ENCODE data around the gene KLHL12.
"Not testable (repeated sequence)": the region's sequence is repeated elsewhere in the genome, so short reads cannot be mapped to it uniquely, and the experiment has no call there.

KLHL12 gene

GRCh38 chr1:202938287-202938925 lies 11.4 kb upstream of the KLHL12 start:
- TF ChIP-seq, protein P1, sequence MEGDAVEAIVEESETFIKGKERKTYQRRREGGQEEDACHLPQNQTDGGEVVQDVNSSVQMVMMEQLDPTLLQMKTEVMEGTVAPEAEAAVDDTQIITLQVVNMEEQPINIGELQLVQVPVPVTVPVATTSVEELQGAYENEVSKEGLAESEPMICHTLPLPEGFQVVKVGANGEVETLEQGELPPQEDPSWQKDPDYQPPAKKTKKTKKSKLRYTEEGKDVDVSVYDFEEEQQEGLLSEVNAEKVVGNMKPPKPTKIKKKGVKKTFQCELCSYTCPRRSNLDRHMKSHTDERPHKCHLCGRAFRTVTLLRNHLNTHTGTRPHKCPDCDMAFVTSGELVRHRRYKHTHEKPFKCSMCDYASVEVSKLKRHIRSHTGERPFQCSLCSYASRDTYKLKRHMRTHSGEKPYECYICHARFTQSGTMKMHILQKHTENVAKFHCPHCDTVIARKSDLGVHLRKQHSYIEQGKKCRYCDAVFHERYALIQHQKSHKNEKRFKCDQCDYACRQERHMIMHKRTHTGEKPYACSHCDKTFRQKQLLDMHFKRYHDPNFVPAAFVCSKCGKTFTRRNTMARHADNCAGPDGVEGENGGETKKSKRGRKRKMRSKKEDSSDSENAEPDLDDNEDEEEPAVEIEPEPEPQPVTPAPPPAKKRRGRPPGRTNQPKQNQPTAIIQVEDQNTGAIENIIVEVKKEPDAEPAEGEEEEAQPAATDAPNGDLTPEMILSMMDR (IDR thresholded peaks at IDR 0.05; ENCODE audit: borderline replicate concordance, insufficient read depth, low read depth, low read length) = no peak
- H3K4me3 ChIP-seq (ENCODE audit: low read depth, low read length) = no peak overlapping the region

GRCh38 chr1:202936409-202936808 lies 9.4 kb upstream of the KLHL12 start:
- not testable (repeated sequence) for H3K4me3 ChIP-seq (ENCODE audit: low read depth, low read length)

DNA sequence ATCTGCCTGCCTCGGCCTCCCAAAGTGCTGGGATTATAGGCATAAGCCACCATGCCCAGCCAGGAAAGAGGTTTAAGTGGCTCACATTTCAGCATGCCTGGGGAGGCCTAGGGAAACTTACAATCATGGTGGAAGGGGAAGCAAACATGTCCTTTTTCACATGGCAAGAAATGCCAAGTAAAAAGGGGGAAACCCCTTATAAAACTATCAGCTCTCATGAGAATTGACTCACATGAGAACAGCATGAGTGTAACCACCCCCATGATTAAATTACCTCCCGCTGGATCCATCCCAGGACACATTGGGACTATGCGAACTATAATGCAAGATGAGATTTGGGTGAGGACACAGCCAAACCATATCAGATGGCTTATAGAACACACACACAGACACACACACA lies 8.8 kb upstream of the KLHL12 start:
- no peak overlapping the region for H3K4me3 ChIP-seq (ENCODE audit: low read depth, low read length)
- TF ChIP-seq, protein P1 (IDR thresholded peaks at IDR 0.05; ENCODE audit: borderline replicate concordance, insufficient read depth, low read depth, low read length) = no peak

DNA sequence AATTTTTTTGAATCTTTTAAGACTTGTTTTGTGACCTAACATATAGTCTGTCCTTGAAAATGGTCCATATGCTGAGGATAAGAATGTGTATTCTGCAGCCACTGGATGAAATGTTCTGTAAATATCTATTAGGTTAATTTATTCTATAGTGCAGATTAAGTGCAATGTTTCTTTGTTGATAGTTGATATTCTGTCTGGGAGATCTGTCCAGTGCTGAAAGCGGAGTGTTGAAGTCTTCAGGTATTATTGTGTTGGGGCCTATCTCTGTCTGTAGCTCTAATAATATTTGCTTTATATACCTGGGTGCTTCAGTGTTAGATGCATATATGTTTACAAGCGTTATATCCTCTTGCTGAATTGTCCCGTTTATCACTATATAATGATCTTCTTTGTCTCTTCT lies 7.7 kb upstream of the KLHL12 start:
- TF ChIP-seq, protein P1 (IDR thresholded peaks at IDR 0.05; ENCODE audit: borderline replicate concordance, insufficient read depth, low read depth, low read length) = no peak
- H3K4me3 ChIP-seq (ENCODE audit: low read depth, low read length) = no peak overlapping the region

GRCh38 chr1:202932476-202932875 lies 5.4 kb upstream of the KLHL12 start:
- TF ChIP-seq, protein P1 (IDR thresholded peaks at IDR 0.05; ENCODE audit: borderline replicate concordance, insufficient read depth, low read depth, low read length) = no peak
- H3K4me3 ChIP-seq (ENCODE audit: low read depth, low read length) = no peak overlapping the region

DNA sequence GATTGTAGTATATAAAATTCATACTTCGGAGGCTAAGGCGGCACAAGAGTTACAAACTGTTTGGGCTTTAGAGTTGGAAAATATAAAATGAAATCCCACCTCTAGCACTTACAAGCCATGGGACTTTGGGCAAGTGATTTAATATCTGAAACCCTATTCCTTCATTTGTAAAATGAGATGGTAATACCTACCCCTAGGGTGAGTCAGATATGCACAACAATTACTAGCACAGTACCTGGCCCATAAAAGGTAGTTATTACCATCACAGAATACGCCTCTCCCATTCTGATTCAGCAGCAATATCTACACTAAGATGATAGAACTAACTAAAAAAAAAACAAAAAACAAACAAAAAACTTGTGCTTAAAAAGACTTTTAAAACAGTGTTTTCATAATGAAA lies 3.5 kb downstream of the KLHL12 start:
- TF ChIP-seq, protein P1 (IDR thresholded peaks at IDR 0.05; ENCODE audit: borderline replicate concordance, insufficient read depth, low read depth, low read length) = no peak
- no peak overlapping the region for H3K4me3 ChIP-seq (ENCODE audit: low read depth, low read length)

DNA sequence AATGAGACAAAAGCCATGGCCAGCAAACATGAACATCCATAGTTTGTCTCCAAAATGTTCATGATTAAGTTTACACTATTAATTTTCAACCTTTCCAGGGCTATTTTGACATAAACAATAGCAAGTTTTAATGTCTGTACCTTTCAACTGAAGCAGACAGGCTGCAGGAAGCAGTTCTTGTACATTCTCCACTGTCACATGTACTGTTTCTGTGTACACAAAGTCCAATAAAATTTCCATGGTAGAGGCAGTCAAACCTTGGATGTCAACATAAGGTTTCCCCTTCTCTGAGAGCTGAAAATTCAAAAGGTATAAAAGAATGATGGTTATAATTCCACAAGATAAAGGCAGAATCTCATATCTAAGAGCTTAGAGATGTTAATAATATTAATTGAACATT lies 7.4 kb downstream of the KLHL12 start:
- TF ChIP-seq, protein P1 (IDR thresholded peaks at IDR 0.05; ENCODE audit: borderline replicate concordance, insufficient read depth, low read depth, low read length) = no peak
- no peak overlapping the region for H3K4me3 ChIP-seq (ENCODE audit: low read depth, low read length)

DNA sequence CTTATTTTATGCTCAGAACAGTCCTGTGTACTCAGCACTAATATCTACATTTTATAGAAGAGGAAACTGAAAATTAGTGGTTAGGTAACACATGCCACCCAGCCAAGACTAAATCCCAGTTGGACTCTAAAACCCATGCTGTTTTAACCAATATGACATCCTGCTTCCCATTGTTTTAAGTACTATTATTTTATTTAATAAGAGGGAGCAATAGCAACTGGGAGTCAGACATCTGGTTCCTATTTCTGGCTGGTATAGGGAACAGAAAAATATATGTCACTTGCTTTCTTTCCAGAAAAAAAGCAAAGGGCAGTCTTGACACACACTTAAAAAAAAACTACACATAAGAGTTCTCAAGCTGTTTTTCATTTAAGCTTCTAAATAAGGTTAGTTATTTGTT lies 11.9 kb downstream of the KLHL12 start:
- TF ChIP-seq, protein P1 (IDR thresholded peaks at IDR 0.05; ENCODE audit: borderline replicate concordance, insufficient read depth, low read depth, low read length) = no peak
- H3K4me3 ChIP-seq (ENCODE audit: low read depth, low read length) = no peak overlapping the region

DNA sequence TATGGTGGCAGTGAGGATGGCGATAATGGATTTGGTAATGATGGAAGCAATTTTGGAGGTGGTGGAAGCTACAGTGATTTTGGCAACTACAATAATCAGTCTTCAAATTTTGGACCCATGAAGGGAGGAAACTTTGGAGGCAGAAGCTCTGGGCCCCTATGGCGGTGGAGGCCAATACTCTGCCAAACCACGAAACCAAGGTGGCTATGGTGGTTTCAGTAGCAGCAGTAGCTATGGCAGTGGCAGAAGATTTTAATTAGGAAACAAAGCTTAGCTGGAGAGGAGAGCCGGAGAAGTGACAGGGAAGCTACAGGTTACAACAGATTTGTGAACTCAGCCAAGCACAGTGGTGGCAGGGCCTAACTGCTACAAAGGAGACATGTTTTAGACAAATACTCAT lies 14.6 kb downstream of the KLHL12 start:
- H3K4me3 ChIP-seq (ENCODE audit: low read depth, low read length) = not testable (repeated sequence)
